ENCODE measurements around the gene PRPF40B. TPM values are rescaled to one million over a fixed set of nuclear protein-coding genes. Genes with fewer than 3 reads are reported as not detected.

PRPF40B gene
- total RNA-seq, 1 donor from 2014 or later, result 18.1 TPM

GRCh38 chr12:49649892-49650291 is 26.5 kb downstream of the PRPF40B start:
- H3K4me3 ChIP-seq, result no peak overlapping the region
- H3K27me3 ChIP-seq, result no peaks in the 10 kb centered on the region
- H3K9me3 ChIP-seq (ENCODE audit: low read depth), result no peaks in the 10 kb centered on the region
- no peak for DNase-seq (ENCODE audit: low spot score)
- H2AFZ ChIP-seq (replicated peaks), result no peak overlapping the region
- Mint-ChIP-seq H3K9me3 (no peaks in the 10 kb centered on the region), H3K4me1 (peaks cover 12% of the 10 kb centered on the region), H3K4me3 (no peak overlapping the region), H3K36me3 (peaks cover 37% of the 10 kb centered on the region), H3K27ac (no peak overlapping the region), H3K27me3 (ENCODE audit: insufficient read depth, low read depth) (peaks cover 2% of the 10 kb centered on the region)
- TF ChIP-seq EZH2 (IDR thresholded peaks at IDR 0.05), result no peak
- TF ChIP-seq, protein P1, sequence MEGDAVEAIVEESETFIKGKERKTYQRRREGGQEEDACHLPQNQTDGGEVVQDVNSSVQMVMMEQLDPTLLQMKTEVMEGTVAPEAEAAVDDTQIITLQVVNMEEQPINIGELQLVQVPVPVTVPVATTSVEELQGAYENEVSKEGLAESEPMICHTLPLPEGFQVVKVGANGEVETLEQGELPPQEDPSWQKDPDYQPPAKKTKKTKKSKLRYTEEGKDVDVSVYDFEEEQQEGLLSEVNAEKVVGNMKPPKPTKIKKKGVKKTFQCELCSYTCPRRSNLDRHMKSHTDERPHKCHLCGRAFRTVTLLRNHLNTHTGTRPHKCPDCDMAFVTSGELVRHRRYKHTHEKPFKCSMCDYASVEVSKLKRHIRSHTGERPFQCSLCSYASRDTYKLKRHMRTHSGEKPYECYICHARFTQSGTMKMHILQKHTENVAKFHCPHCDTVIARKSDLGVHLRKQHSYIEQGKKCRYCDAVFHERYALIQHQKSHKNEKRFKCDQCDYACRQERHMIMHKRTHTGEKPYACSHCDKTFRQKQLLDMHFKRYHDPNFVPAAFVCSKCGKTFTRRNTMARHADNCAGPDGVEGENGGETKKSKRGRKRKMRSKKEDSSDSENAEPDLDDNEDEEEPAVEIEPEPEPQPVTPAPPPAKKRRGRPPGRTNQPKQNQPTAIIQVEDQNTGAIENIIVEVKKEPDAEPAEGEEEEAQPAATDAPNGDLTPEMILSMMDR (IDR thresholded peaks at IDR 0.05), result no peak
- TF ChIP-seq EZH2phosphoT487 (IDR thresholded peaks at IDR 0.05), result no peak
- H4K20me1 ChIP-seq (ENCODE audit: low read depth), result no peaks in the 10 kb centered on the region
- H3F3A ChIP-seq (ENCODE audit: low read depth), result peaks cover 6% of the 10 kb centered on the region
- H3K9ac ChIP-seq, result no peak overlapping the region
- H3K4me1 ChIP-seq, result peaks cover 9% of the 10 kb centered on the region
- H3K79me2 ChIP-seq (ENCODE audit: low read depth), result no peaks in the 10 kb centered on the region
- H3K27ac ChIP-seq, result no peak overlapping the region
- no peaks in the 10 kb centered on the region for H3K36me3 ChIP-seq
- H3K4me2 ChIP-seq, result no peak overlapping the region

DNA sequence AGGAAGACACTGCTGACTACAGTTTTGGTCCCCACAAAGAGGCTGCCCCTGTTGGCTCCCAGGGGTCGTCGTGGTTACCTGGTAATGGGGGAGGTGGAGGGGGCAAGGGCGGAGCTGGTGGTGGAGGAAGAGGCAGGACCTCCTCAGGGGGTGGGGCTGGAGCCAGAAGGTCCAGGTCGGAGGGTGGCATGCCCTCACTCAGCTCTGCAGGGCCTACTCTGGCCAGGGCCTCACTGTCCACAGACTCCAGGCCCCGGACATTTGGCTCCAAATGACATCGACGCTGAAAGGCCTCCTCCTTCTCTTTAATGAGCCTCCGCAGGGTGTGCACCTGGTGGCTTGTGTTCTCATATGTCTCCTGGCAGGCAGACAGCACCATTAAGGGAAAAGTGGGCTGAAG is 28.5 kb downstream of the PRPF40B start:
- Histone ChIP-seq H3K27ac (peak overlapping the region; percentile 29), H3K9me3 (ENCODE audit: low read depth) (no peaks in the 10 kb centered on the region), H3K9ac (no peak overlapping the region), H3K27me3 (no peaks in the 10 kb centered on the region), H3K4me2 (no peak overlapping the region), H4K20me1 (ENCODE audit: low read depth) (no peaks in the 10 kb centered on the region), H3K36me3 (no peaks in the 10 kb centered on the region), H2AFZ (replicated peaks) (no peak overlapping the region), H3K79me2 (ENCODE audit: low read depth) (no peaks in the 10 kb centered on the region), H3K4me3 (no peak overlapping the region), H3F3A (ENCODE audit: low read depth) (peaks cover 6% of the 10 kb centered on the region), H3K4me1 (peaks cover 9% of the 10 kb centered on the region)
- peaks cover 12% of the 10 kb centered on the region for H3K4me1 Mint-ChIP-seq
- no peaks in the 10 kb centered on the region for H3K9me3 Mint-ChIP-seq
- peak; percentile 11 for DNase-seq (ENCODE audit: low spot score)
- peaks cover 41% of the 10 kb centered on the region for H3K36me3 Mint-ChIP-seq
- H3K4me3 Mint-ChIP-seq, result no peak overlapping the region
- no peak overlapping the region for H3K27ac Mint-ChIP-seq
- TF ChIP-seq EZH2phosphoT487 (IDR thresholded peaks at IDR 0.05), result no peak
- TF ChIP-seq, protein P1 (IDR thresholded peaks at IDR 0.05), result no peak
- TF ChIP-seq EZH2 (IDR thresholded peaks at IDR 0.05), result no peak
- peaks cover 2% of the 10 kb centered on the region for H3K27me3 Mint-ChIP-seq (ENCODE audit: insufficient read depth, low read depth)

- DNase-seq (ENCODE audit: low spot score), result no peak
- no peaks in the 10 kb centered on the region for H3K9me3 Mint-ChIP-seq
- no peak overlapping the region for H3K4me2 ChIP-seq
- H3F3A ChIP-seq (ENCODE audit: low read depth), result peaks cover 6% of the 10 kb centered on the region
- H3K9me3 ChIP-seq (ENCODE audit: low read depth), result no peaks in the 10 kb centered on the region
- no peak overlapping the region for H3K27ac Mint-ChIP-seq
- no peak overlapping the region for H2AFZ ChIP-seq (replicated peaks)
- peaks cover 45% of the 10 kb centered on the region for H3K36me3 Mint-ChIP-seq
- peaks cover 9% of the 10 kb centered on the region for H3K4me1 ChIP-seq
- H3K36me3 ChIP-seq, result no peaks in the 10 kb centered on the region
- H3K27me3 ChIP-seq, result no peaks in the 10 kb centered on the region
- no peak overlapping the region for H3K9ac ChIP-seq
- H3K4me3 ChIP-seq, result no peak overlapping the region
- H3K79me2 ChIP-seq (ENCODE audit: low read depth), result no peaks in the 10 kb centered on the region
- H3K4me1 Mint-ChIP-seq, result peaks cover 12% of the 10 kb centered on the region
- no peak overlapping the region for H3K4me3 Mint-ChIP-seq
- no peak overlapping the region for H3K27ac ChIP-seq
- peaks cover 2% of the 10 kb centered on the region for H3K27me3 Mint-ChIP-seq (ENCODE audit: insufficient read depth, low read depth)
- TF ChIP-seq, protein P1 (IDR thresholded peaks at IDR 0.05), result no peak
- TF ChIP-seq EZH2phosphoT487 (IDR thresholded peaks at IDR 0.05), result no peak
- no peak for TF ChIP-seq EZH2 (IDR thresholded peaks at IDR 0.05)
- no peaks in the 10 kb centered on the region for H4K20me1 ChIP-seq (ENCODE audit: low read depth)
Measured at GRCh38 chr12:49652921-49653520, 29.7 kb downstream of the PRPF40B start.

All from neural progenitor cell (in vitro differentiated cells).